ENCODE measurements around the gene GLI2. TPM values are rescaled to one million over a fixed set of nuclear protein-coding genes. Genes with fewer than 3 reads are reported as not detected.

Gene GLI2
- total RNA-seq, 1 donor from 2014 or later: 16.2 TPM

GRCh38 chr2:120776649-120777048 lies 41.0 kb downstream of the GLI2 start:
- Histone ChIP-seq H3K27ac (no peak overlapping the region), H3K27me3 (no peaks in the 10 kb centered on the region), H3K4me3 (no peak overlapping the region), H3K36me3 (no peaks in the 10 kb centered on the region), H3K9me3 (no peaks in the 10 kb centered on the region), H3K4me1 (peaks cover 22% of the 10 kb centered on the region)
- DNase-seq (ENCODE audit: extremely low spot score in 2 of 2): no peak
- no peak for TF ChIP-seq POLR2A (IDR thresholded peaks at IDR 0.05)
- no peak for TF ChIP-seq POLR2AphosphoS5 (IDR thresholded peaks at IDR 0.05; ENCODE audit: insufficient read depth in 1 of 2, low read depth in 1 of 2)
- TF ChIP-seq, protein P1, sequence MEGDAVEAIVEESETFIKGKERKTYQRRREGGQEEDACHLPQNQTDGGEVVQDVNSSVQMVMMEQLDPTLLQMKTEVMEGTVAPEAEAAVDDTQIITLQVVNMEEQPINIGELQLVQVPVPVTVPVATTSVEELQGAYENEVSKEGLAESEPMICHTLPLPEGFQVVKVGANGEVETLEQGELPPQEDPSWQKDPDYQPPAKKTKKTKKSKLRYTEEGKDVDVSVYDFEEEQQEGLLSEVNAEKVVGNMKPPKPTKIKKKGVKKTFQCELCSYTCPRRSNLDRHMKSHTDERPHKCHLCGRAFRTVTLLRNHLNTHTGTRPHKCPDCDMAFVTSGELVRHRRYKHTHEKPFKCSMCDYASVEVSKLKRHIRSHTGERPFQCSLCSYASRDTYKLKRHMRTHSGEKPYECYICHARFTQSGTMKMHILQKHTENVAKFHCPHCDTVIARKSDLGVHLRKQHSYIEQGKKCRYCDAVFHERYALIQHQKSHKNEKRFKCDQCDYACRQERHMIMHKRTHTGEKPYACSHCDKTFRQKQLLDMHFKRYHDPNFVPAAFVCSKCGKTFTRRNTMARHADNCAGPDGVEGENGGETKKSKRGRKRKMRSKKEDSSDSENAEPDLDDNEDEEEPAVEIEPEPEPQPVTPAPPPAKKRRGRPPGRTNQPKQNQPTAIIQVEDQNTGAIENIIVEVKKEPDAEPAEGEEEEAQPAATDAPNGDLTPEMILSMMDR (IDR thresholded peaks at IDR 0.05): no peak
- intact Hi-C loops (cut with DNase I): no loop called here

GRCh38 chr2:120777170-120777751 lies 41.6 kb downstream of the GLI2 start:
- Histone ChIP-seq H3K36me3 (no peaks in the 10 kb centered on the region), H3K4me1 (peaks cover 16% of the 10 kb centered on the region), H3K27me3 (no peaks in the 10 kb centered on the region), H3K27ac (no peak overlapping the region), H3K4me3 (no peak overlapping the region), H3K9me3 (no peaks in the 10 kb centered on the region)
- DNase-seq (ENCODE audit: extremely low spot score in 2 of 2): no peak
- TF ChIP-seq POLR2AphosphoS5 (IDR thresholded peaks at IDR 0.05; ENCODE audit: insufficient read depth in 1 of 2, low read depth in 1 of 2) (no peak), POLR2A (IDR thresholded peaks at IDR 0.05) (no peak)
- TF ChIP-seq, protein P1 (IDR thresholded peaks at IDR 0.05): no peak
- intact Hi-C loops (cut with DNase I): no loop called here

DNA sequence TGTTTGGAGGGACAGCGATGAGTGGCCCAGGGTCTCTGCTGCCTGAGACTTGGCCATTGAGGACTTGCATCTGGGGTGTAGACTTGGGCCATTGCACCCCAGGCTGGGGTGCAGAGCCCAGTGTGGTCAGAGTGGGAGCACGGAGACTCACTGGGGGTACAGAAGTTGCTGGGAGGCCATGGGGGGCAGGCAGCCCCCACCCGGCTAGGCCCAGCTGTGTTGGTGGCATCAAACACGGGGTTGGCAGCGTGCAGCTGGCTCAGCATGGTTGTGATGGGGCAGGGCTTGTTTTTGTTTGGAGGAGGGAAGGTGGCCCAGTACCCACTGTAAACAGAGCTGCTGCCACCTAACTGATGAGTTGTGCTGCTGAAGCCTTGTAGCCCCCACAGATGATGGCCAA lies 42.1 kb downstream of the GLI2 start:
- Histone ChIP-seq H3K27me3 (no peaks in the 10 kb centered on the region), H3K4me1 (peaks cover 11% of the 10 kb centered on the region), H3K36me3 (no peaks in the 10 kb centered on the region), H3K4me3 (no peak overlapping the region), H3K9me3 (no peaks in the 10 kb centered on the region), H3K27ac (no peak overlapping the region)
- DNase-seq (ENCODE audit: extremely low spot score in 2 of 2): no peak
- TF ChIP-seq POLR2A (IDR thresholded peaks at IDR 0.05) (no peak), POLR2AphosphoS5 (IDR thresholded peaks at IDR 0.05; ENCODE audit: insufficient read depth in 1 of 2, low read depth in 1 of 2) (no peak)
- TF ChIP-seq, protein P1 (IDR thresholded peaks at IDR 0.05): no peak
- intact Hi-C loops (cut with DNase I): no loop called here

- intact Hi-C loops (cut with DNase I): no loop called here
- Histone ChIP-seq H3K27ac (no peak overlapping the region), H3K4me3 (no peak overlapping the region), H3K4me1 (peaks cover 15% of the 10 kb centered on the region), H3K36me3 (no peaks in the 10 kb centered on the region), H3K27me3 (no peaks in the 10 kb centered on the region), H3K9me3 (no peaks in the 10 kb centered on the region)
- DNase-seq (ENCODE audit: extremely low spot score in 2 of 2): no peak
- TF ChIP-seq POLR2AphosphoS5 (IDR thresholded peaks at IDR 0.05; ENCODE audit: insufficient read depth in 1 of 2, low read depth in 1 of 2): no peak
Measured at GRCh38 chr2:120778244-120778643, 42.6 kb downstream of the GLI2 start.

DNA sequence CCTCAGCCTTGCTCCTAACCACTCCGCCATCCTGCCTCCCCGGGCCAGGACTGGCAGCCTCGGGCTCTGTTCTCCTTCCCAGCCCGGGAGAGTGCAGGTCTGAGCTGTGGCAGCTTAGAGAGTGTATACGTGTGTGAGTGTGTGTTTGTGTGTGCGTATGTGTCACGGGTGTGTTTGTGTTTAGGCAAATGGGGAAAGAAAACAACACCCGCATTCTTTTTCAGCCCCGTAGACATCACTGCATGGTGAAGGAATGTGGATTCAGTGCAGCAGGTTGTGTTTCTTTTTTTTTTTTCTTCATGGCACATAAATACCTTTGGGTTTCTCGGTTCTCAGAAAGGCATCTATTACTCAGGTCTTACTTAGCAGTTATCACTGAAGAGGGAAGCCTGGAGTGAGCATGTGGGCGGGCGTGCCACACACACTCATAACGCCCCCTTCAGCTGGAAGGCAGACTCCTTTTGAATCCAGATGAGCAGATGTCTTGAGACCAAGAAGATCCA lies 44.2 kb downstream of the GLI2 start:
- no peaks in the 10 kb centered on the region for H3K27me3 ChIP-seq
- H3K4me3 ChIP-seq: no peak overlapping the region
- no peak for TF ChIP-seq POLR2A (IDR thresholded peaks at IDR 0.05)
- TF ChIP-seq POLR2AphosphoS5 (IDR thresholded peaks at IDR 0.05; ENCODE audit: insufficient read depth in 1 of 2, low read depth in 1 of 2): no peak
- TF ChIP-seq, protein P1 (IDR thresholded peaks at IDR 0.05): no peak
- H3K27ac ChIP-seq: no peak overlapping the region
- no peak for DNase-seq (ENCODE audit: extremely low spot score in 2 of 2)
- H3K36me3 ChIP-seq: no peaks in the 10 kb centered on the region
- intact Hi-C loops (cut with DNase I): no loop called here
- H3K4me1 ChIP-seq: peaks cover 16% of the 10 kb centered on the region
- no peaks in the 10 kb centered on the region for H3K9me3 ChIP-seq

Data from vagina (tissue), 2 donors.